Brain microvascular endothelial cell (primary cell): ENCODE measurements around the gene RAD9A.

Source experiments
- DNase-seq: peaks from one replicate; pipeline ENCODE4 v3.0.0-alpha.2; 2020
- H3K27ac ChIP-seq: fragments of 250-450 bp; sonication (Bioruptor Pico); 2 replicates; pipeline ENCODE4 v1.5.1; 2020; ENCODE audit warnings: mild to moderate bottlenecking, moderate library complexity
- H3K27me3 ChIP-seq: fragments of 250-450 bp; sonication (Bioruptor Pico); replicated peaks from 2 replicates; pipeline ENCODE4 v1.5.1; 2020; ENCODE audit warnings: mild to moderate bottlenecking
- H3K36me3 ChIP-seq: fragments of 250-450 bp; sonication (Bioruptor Pico); replicated peaks from 2 replicates; pipeline ENCODE4 v1.5.1; 2020; ENCODE audit warnings: mild to moderate bottlenecking
- H3K4me3 ChIP-seq: 2 replicates; pipeline ENCODE4 v1.5.1; 2011; ENCODE audit warnings: low read depth, mild to moderate bottlenecking, control low read depth, low read length, moderate library complexity
- in situ Hi-C: cut with HindIII; loops from 2 replicates; pipeline ENCODE4 v1.10.0; 2017; ENCODE audit warnings: low sequenced_read_pairs, low pct_ligation_motif_present
- TF ChIP-seq, protein P1 (sequence below): IDR thresholded peaks from 2 replicates; pipeline ENCODE4 v1.5.1; 2011; ENCODE audit warnings: low read depth, mild to moderate bottlenecking, moderate library complexity, low read length, control low read depth, inconsistent platforms; ENCODE audit errors: missing control alignments

The RAD9A gene

DNA sequence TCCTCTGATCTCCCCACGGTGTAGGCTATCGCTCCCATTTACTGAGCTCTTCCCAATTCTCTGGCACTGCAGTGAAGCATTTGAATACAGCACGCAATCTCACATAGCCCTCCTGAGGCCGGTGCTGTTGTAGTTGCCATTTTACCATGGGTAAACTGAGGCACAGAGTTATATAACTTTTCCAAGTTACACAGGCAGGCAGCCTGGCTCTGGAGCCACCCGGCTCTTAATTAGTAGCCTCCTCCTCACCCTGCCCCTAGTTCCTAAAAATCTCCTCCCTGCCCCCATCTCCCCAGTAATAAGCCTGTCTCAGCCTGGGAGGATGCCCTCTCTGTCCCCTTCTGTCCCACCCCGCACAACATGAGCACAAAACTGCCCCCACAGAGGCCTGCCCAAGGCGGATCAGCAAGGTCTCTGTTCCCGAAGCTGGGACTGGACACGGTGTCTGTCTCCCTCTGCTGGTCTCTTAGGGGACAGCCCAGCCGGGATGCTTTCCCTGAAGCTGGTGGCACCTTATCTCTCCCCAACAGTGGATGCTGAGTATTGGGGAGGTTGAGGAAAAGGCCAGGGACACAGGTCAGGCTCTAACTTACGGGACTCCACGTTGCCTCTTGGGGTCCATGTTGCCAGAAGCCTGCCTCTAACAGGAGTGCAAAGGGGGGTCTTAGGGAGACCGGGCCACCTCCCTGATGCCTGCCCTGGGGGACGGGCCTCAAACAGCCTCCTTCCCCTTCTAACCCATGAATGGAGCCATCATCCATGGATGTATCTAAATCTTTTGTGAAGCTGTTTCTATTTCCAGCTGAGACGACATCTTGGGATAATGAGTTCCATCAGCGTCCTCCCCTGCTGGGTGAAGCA is 9.3 kb upstream of the RAD9A start:
- peak; percentile 70 for DNase-seq
- Histone ChIP-seq H3K4me3 (no peak overlapping the region), H3K27ac (no peak overlapping the region), H3K27me3 (no peaks in the 10 kb centered on the region), H3K36me3 (no peaks in the 10 kb centered on the region)
- in situ Hi-C loops, result no loop called here
- TF ChIP-seq, protein P1, sequence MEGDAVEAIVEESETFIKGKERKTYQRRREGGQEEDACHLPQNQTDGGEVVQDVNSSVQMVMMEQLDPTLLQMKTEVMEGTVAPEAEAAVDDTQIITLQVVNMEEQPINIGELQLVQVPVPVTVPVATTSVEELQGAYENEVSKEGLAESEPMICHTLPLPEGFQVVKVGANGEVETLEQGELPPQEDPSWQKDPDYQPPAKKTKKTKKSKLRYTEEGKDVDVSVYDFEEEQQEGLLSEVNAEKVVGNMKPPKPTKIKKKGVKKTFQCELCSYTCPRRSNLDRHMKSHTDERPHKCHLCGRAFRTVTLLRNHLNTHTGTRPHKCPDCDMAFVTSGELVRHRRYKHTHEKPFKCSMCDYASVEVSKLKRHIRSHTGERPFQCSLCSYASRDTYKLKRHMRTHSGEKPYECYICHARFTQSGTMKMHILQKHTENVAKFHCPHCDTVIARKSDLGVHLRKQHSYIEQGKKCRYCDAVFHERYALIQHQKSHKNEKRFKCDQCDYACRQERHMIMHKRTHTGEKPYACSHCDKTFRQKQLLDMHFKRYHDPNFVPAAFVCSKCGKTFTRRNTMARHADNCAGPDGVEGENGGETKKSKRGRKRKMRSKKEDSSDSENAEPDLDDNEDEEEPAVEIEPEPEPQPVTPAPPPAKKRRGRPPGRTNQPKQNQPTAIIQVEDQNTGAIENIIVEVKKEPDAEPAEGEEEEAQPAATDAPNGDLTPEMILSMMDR, result peak; percentile 99

DNA sequence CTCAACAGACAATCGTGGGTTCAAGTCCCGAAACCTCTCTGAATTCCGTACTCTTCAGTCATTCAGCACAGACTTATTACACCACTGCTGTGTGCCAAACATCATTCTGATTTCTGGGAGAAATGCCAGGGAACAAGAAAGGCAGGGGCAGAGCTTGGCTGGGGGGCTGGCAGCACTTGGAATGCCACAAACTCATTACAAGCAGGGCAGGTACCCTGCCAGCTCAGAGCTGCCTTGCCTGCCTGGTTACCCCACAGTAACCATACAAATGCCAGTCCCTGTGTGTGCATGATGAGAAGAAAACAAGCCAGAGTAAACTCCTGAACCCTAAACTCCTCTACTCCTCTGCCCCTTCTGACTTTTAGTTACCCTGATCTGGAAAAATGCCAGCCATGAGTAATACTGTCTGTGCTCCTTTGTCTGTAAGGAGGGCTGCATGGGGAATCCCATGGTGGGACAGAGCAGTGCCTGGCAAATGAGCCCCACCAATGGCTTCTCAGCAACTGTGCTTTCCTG is 6.9 kb upstream of the RAD9A start:
- in situ Hi-C loops, result no loop called here

DNA sequence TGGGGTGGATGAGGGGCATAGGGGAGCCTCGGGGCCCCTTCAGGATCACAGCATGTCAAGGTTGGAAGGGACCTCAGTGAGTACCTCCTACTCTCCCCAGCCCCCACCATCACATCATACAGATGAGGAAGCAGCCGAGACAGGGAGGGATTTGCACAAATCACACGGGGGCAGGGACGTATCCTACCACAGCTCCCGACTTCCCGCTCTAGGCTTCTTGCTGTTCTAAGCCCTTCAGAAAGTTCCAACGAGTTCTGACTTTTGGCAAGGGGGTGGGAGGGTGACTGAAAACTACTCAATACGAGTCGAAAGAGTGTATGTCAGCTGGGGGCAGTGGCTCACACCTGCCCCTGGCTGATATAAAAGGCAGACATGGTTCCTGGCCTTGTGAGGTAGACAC is 4.7 kb upstream of the RAD9A start:
- TF ChIP-seq, protein P1, result no peak
- in situ Hi-C loops, result no loop called here
- no peaks in the 10 kb centered on the region for H3K36me3 ChIP-seq
- no peaks in the 10 kb centered on the region for H3K27me3 ChIP-seq
- no peak for DNase-seq
- H3K27ac ChIP-seq, result no peak overlapping the region
- no peak overlapping the region for H3K4me3 ChIP-seq

More for the DNA sequence above, 6.9 kb upstream of the RAD9A start:
- Histone ChIP-seq H3K4me3 (no peak overlapping the region), H3K36me3 (no peaks in the 10 kb centered on the region), H3K27me3 (no peaks in the 10 kb centered on the region), H3K27ac (no peak overlapping the region)
- TF ChIP-seq, protein P1, result no peak
- DNase-seq, result peak; percentile 24

DNA sequence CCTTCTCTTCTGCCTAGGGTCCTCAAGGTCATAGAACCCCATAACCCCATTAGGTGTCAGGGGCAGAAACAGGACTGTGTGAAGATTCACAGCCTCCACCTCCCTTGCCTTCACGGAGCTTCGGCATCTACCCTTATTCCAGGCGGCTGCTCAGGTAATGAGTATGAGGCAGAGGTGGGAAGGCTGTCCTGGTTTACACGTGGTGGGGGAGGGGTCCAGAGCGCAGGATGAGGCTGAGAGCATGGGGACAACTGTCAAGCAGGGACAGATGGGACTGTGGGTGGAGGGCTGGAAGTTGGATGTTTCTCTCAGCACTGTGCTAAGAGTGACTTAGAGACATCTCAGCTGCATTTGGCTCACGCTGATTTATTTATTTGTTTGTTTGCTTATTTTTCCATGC is 4.3 kb upstream of the RAD9A start:
- TF ChIP-seq, protein P1, result no peak
- Histone ChIP-seq H3K4me3 (no peak overlapping the region), H3K27ac (no peak overlapping the region), H3K36me3 (no peaks in the 10 kb centered on the region), H3K27me3 (no peaks in the 10 kb centered on the region)
- no peak for DNase-seq
- in situ Hi-C loops, result no loop called here

GRCh38 chr11:67389477-67389876 is 2.3 kb upstream of the RAD9A start:
- no peak overlapping the region for H3K4me3 ChIP-seq
- DNase-seq, result no peak
- H3K36me3 ChIP-seq, result no peaks in the 10 kb centered on the region
- in situ Hi-C loops, result no loop called here
- TF ChIP-seq, protein P1, result peak; percentile 82
- H3K27ac ChIP-seq, result no peak overlapping the region
- H3K27me3 ChIP-seq, result no peaks in the 10 kb centered on the region
